Right lobe of liver (tissue), 6 donors: ENCODE measurements around the gene HDLBP. TPM values are rescaled to one million over a fixed set of nuclear protein-coding genes. Genes with fewer than 3 reads are reported as not detected.
"Not testable (repeated sequence)": the region's sequence is repeated elsewhere in the genome, so short reads cannot be mapped to it uniquely, and the experiment has no call there.

Source experiments
- ATAC-seq, 4 donors: fragments of 200-7000 bp; cut with Tn5 transposase; one replicate each; pipeline ENCODE4 v1.9.1; 2020; ENCODE audit warnings: mild to moderate bottlenecking in 4 of 4, moderate library complexity in 4 of 4
- DNase-seq, 3 donors: peaks; one replicate each; pipeline ENCODE4 v3.0.0-alpha.2; 2020
- H3K27ac ChIP-seq, 3 donors: fragments of 200-600 bp; one replicate each; pipeline ENCODE4 v1.8.0; 2022
- H3K27me3 ChIP-seq, 2 donors: fragments of 200-600 bp; one replicate each; pipeline ENCODE4 v1.8.0; 2022
- H3K36me3 ChIP-seq, 4 donors: fragments of 200-600 bp; sonication (generic) in 1 of 4; one replicate each; pipeline versions ENCODE4 v1.5.1 to v1.8.0; 2017 to 2022; ENCODE audit warnings: control low read depth in 1 of 4
- H3K4me1 ChIP-seq, 4 donors: fragments of 200-600 bp; sonication (generic) in 1 of 4; one replicate each; pipeline versions ENCODE4 v1.5.1 to v1.8.0; 2017 to 2022; ENCODE audit warnings: control low read depth in 1 of 4
- H3K4me3 ChIP-seq, 3 donors: fragments of 200-600 bp; one replicate each; pipeline ENCODE4 v1.8.0; 2022
- H3K9me3 ChIP-seq, 4 donors: fragments of 200-600 bp; sonication (generic) in 1 of 4; one replicate each; pipeline versions ENCODE4 v1.5.1 to v1.8.0; 2017 to 2022; ENCODE audit warnings: control low read depth in 1 of 4
- POLR2A ChIP-seq: fragments of 450-650 bp; IDR thresholded peaks from one replicate; pipeline ENCODE4 v1.6.1; 2017; ENCODE audit warnings: antibody characterized with exemption, mild to moderate bottlenecking
- WGBS: methylation state at CpG from one replicate; pipeline ENCODE4 v1.1.6; 2018; ENCODE audit warnings: low coverage, low lambda C conversion rate; ENCODE audit not compliant: insufficient coverage; ENCODE audit errors: missing lambda C conversion rate; 5-methylcytosine and 5-hydroxymethylcytosine counted together
- intact Hi-C, 2 donors: fragments of 100-400 bp; cut with DNase I; formaldehyde crosslinking; loops; one replicate each; pipeline versions ENCODE4 v1.11.2 to v1.14.1; 2022
- total RNA-seq, 6 experiments: library from RNA; depleted of rRNA in 2 of 6; stranded (reverse); fragments of >200 nt in 2 of 6; fragmentation: NEBNext Ultra II Directional in 3 of 6; extraction: Animal tissue kit (Norgen Biotek cat#: 25700) in 3 of 6; gene quantifications; one replicate each; pipeline versions ENCODE4 v1.1.0 to v1.2.4, GENCODE V29; 2016 to 2023
- TF ChIP-seq, protein P1 (sequence below), 4 donors: fragments of 200-600 bp in 3 of 4; fragments of 450-650 bp in 1 of 4; IDR thresholded peaks; one replicate each; pipeline versions ENCODE4 v1.5.1 to v1.8.0; 2016 to 2022; ENCODE audit warnings: antibody characterized with exemption in 4 of 4, mild to moderate bottlenecking in 2 of 4
- donor health status: DM: no; HTN: yes; CAD: no.
- donor health status: DM: no; HTN: no; CAD: no.
- donor health status: DM: no; HTN: no; CAD: no.
- donor health status: DM: no; HTN: yes; CAD: no.
- donor health status: DM: no; HTN: yes; CAD: no.

Gene HDLBP
- total RNA-seq, 6 experiments from 2014 or later = 341 to 557 (median 479) TPM

DNA sequence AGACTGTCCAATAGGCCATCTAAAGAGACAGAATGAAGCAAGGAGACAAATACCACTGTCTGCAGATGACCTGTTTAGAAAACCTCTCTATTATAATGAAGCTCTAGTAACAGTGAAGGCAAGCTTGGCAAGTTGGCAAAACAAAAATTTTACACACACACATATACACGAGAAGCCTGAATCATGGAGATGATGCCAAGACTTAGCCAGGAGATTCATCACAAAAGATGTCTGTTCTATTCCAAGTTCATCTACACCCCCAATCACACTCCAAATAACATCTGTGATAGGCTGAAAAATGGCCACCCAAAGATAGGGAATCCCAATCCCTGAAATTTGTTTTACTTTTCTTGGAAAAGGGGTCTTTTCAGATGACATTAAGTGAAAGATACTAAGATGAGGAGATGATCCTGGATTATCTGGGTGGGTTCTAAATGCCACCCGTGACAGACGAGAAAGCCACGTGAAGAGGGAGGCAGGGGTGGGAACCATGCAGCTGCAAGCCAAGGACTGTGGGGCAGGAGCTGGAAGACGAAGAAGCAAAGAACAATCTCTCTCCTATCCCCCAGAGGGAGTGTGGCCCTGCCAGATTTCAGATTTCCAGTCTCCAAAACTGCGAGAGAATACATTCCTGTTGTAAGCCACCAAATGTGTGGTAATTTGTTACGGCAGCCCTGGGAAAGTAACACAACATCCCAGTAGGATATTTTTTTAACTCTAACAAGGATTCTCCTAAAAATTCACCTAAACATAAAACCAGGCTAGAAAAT lies 20.0 kb downstream of the HDLBP start:
- TF ChIP-seq POLR2A = no peak
- TF ChIP-seq, protein P1, sequence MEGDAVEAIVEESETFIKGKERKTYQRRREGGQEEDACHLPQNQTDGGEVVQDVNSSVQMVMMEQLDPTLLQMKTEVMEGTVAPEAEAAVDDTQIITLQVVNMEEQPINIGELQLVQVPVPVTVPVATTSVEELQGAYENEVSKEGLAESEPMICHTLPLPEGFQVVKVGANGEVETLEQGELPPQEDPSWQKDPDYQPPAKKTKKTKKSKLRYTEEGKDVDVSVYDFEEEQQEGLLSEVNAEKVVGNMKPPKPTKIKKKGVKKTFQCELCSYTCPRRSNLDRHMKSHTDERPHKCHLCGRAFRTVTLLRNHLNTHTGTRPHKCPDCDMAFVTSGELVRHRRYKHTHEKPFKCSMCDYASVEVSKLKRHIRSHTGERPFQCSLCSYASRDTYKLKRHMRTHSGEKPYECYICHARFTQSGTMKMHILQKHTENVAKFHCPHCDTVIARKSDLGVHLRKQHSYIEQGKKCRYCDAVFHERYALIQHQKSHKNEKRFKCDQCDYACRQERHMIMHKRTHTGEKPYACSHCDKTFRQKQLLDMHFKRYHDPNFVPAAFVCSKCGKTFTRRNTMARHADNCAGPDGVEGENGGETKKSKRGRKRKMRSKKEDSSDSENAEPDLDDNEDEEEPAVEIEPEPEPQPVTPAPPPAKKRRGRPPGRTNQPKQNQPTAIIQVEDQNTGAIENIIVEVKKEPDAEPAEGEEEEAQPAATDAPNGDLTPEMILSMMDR (IDR thresholded peaks at IDR 0.05) = no peak
- H3K27me3 ChIP-seq = no peaks in the 10 kb centered on the region
- ATAC-seq (no peak), DNase-seq (no peak)
- WGBS = 93% methylated on average over 7 of the region's 7 CpGs
- H3K9me3 ChIP-seq = no peaks in the 10 kb centered on the region
- intact Hi-C loops = no loop called here
- H3K36me3 ChIP-seq = no peaks in the 10 kb centered on the region
- H3K4me1 ChIP-seq = peaks cover 0 to 68% (median 8%) of the 10 kb centered on the region in 4 donors
- H3K4me3 ChIP-seq = no peak overlapping the region
- no peak overlapping the region for H3K27ac ChIP-seq

DNA sequence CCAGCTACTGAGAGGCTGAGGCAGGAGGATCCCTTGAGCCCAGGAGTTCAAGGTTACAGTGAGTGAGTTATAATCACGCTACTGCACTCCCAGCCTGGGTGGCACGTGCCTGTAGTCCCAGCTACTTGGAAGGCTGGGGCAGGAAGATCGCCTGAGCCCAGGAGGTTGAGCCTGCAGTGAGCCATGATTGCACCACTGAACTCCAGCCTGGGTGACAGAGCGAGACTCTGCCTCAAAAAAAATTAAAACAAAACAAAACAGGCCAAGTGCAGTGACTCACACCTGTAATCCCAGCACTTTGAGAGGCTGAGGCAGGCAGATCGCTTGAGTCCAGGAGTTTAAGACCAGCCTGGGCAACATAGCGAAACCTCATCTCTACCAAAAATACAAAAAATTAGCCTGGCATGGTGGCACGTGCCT lies 22.1 kb downstream of the HDLBP start:
- DNase-seq (peak in 2 of 3 donors; percentile 40 to 78), ATAC-seq (peak; percentile 46 to 81 (median 61))
- H3K9me3 ChIP-seq, H3K4me3 ChIP-seq, H3K36me3 ChIP-seq, H3K27me3 ChIP-seq, intact Hi-C loops: not testable (repeated sequence)
- Histone ChIP-seq H3K4me1 (peaks cover 0 to 57% (median 4%) of the 10 kb centered on the region in 4 donors), H3K27ac (peak overlapping the region in 1 of 3 donors; percentile 61)
- 77% methylated on average over 4 of the region's 7 CpGs for WGBS

DNA sequence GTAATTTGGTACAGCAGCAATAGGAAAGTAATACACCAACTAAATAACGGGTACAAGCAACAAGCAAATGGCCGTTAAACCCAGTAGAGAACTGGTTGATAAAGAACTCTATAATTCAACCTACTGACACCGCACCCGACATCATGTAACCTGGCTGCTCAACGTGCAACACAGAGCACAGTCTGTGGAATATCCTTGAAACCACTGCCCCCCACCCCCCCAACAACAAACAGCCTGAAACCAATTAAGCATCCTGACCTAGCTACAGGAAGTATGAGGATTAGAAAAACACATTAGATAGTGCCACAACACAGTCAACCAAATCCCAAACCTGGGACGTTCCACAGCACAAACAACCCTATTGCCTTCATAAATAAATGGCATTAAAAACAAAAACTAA lies 23.5 kb downstream of the HDLBP start:
- TF ChIP-seq, protein P1 (IDR thresholded peaks at IDR 0.05) = no peak
- TF ChIP-seq POLR2A = no peak

DNA sequence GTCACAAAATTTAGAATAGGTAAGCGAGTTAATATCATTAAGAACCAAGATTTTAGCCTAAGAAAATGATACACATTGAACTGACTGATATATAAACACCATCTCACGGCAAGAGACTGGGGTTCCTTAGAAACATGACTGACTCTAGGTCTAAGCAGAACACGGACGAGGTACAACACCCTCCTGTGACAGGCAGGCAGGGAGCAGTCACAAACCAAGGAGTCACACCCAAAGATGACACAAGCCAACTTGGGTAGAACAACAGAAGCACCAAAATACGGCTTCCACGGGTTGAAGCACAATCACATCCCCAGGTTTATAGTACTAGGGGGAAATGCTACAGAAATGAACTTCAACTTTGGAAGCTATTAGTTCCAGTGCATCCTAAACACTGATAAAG lies 24.3 kb downstream of the HDLBP start:
- intact Hi-C loops = no loop called here
- H3K27ac ChIP-seq = no peak overlapping the region

More for the DNA sequence above, 23.5 kb downstream of the HDLBP start:
- intact Hi-C loops = no loop called here
- no peaks in the 10 kb centered on the region for H3K36me3 ChIP-seq
- H3K4me3 ChIP-seq = no peak overlapping the region
- DNase-seq = no peak
- 75% methylated on average over 6 of the region's 6 CpGs for WGBS
- H3K4me1 ChIP-seq = peaks cover 0 to 44% (median 0%) of the 10 kb centered on the region in 4 donors
- H3K9me3 ChIP-seq = no peaks in the 10 kb centered on the region
- no peaks in the 10 kb centered on the region for H3K27me3 ChIP-seq
- no peak for ATAC-seq
- no peak overlapping the region for H3K27ac ChIP-seq

DNA sequence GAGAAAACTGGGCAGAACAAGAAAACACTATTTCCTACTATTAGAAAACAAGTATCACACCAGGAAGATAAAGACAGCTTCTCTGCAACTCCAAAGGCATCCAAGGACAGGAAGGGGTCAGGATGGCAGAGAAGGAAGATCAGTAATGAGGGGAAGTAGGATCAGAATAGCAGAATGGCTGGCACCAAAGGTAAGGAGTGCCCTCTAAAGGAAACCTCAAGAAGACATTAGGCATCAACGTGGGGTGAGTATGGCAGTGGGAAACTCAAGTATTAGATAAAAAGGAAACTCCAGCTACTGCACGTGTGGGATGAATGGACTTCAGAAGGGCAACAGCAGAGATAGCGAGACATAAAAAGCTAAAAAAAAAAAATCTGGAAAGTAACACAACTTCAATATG lies 25.9 kb downstream of the HDLBP start:
- no peak for DNase-seq
- H3K27ac ChIP-seq = no peak overlapping the region
- H3K4me3 ChIP-seq = no peak overlapping the region
- ATAC-seq = no peak
- intact Hi-C loops = no loop called here
- no peaks in the 10 kb centered on the region for H3K9me3 ChIP-seq
- H3K4me1 ChIP-seq = peaks cover 0 to 34% (median 3%) of the 10 kb centered on the region in 4 donors
- no peak for TF ChIP-seq POLR2A
- H3K27me3 ChIP-seq = no peaks in the 10 kb centered on the region
- 41% methylated on average over 3 of the region's 3 CpGs for WGBS
- H3K36me3 ChIP-seq = no peaks in the 10 kb centered on the region

More for the DNA sequence above, 24.3 kb downstream of the HDLBP start:
- 100% methylated on average over 2 of the region's 6 CpGs for WGBS
- Histone ChIP-seq H3K9me3 (no peaks in the 10 kb centered on the region), H3K4me3 (no peak overlapping the region), H3K27me3 (no peaks in the 10 kb centered on the region), H3K36me3 (no peaks in the 10 kb centered on the region), H3K4me1 (peaks cover 0 to 36% (median 0%) of the 10 kb centered on the region in 4 donors)
- DNase-seq (no peak), ATAC-seq (no peak)
- TF ChIP-seq, protein P1 (IDR thresholded peaks at IDR 0.05) = no peak
